Effector CD8-positive, alpha-beta T cell (primary cell): ENCODE measurements around the gene GNAQ.

Source experiments
- DNase-seq: peaks from one replicate; lab custom pipeline; 2025; lab: John Stamatoyannopoulos, UW

GNAQ gene

DNA sequence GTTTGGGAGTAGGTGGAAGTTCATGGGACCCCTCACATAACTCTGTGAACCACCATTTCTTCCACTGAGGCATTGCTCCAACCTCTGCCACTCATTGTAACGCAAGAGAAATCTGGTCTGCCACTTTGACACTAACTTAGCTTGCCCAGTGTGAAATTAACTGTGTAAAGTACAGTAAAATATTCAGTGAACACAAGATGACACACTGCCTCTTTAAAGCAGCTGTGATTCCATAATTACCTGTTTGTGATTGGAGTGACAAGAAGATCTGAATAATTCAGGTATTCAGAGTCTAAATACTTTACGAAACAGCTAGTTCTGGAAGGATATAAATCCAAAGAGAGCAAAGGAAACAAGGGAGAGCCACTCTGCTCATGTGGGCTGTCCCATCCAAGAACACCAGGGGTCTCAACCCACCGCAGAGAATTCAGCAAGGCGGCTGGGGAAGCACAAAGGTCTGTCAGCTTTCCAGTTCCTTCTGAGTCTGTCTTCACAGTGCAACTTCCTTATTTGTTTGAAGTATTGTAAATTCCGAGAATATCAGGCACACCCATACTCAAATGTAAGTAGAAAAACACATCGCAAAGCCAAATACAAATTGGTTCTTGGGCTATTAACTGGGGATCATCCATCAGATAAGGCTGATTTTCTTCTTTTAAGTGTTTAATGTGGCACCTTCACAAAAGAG, 86.9 kb downstream of the GNAQ start:
- DNase-seq, result no peak

DNA sequence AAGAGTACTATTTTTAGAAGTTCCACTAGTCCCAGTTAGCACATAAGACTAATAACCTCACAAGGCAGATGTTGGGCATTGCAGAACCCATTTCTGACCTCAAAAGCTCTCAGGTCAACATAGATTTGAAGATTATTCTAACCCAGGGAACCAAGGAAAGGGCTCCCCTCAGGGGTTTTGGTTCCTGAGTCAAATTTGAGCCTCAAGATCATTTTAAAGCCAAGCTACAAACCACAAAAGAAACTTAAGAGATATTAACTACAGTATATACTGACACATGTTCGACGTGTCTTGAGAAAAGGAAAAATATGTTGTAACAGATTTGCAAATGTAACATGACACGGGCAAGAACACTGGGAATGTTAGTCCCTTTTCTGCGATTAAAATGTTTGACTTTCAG, 88.6 kb downstream of the GNAQ start:
- DNase-seq, result no peak

DNA sequence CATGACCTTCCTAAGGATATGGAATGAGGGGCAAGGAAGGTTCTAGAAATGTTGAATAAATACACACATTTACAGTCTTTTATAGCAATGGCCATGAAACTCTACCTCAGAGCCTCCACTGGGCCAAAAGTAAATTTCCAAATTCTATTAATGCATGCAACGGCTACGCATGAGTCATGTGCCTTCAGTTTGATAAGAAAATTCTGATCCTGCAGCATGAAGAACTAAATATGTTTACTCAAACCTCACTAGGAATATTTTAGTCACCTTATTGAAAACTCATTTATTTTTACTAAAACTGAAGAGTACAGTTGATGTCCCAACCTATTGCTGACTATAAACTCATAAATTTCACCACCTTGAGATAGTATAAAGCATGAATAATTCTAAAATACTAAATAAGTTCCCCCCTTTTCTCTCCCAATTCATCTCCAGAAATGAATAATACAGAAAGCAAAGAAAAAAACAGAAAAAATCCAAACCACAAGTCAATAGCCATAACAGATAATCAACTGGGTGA, 92.4 kb downstream of the GNAQ start:
- no peak for DNase-seq

DNA sequence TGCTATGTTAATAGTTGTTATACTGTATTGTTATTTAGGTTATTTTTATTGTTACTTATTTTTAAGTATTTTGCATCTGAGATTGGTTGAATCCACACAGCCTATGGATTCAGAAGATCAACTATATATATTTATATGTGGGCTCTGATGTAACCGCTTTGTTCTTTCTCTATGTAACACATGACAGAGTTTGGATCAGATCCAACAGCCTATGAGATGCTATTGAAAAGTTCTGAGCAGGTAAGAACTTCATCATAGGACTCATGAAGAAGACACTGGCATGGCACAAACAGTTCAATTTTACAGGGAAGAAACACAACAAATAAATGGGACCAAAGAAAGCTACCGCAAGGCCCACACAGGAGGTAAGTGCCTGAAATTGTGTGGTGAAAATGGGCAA, 93.4 kb downstream of the GNAQ start:
- no peak for DNase-seq

DNA sequence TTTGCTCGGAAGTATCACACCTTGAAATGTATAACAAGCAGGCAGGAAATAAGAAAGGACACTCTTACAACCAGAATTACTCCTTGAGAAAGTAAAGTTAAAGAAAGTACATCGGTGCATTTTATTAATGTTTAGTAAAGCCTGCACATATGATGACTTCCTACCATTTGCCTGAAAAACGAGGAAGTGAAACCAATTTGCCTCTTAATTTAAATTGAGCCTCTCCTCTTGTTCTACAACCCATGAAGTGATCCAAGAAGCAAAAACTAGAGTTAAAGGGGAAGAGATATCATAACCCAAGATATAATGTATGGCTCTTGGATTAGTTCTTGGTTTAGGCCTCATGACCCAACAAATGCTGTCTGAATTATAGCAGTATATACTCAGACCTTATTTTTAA, 95.6 kb downstream of the GNAQ start:
- no peak for DNase-seq

DNA sequence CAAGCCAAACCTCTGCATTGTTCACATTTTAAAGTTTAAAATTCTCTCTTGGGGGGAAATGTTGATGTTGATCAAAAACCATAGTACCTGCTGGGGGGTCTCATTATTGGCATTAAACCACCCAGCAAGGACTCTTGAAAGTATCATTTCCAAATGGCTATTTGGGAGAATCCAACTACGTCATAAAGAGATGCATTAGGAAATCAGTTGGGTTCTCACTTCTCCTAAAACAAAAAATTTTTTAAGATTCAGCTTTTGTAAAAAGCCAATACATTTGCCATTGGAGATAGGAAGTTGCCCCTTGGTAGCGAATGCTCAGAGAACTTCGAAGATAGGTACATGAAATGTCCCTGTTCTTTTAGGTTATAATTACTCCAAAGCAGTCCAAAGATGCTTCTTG, 96.4 kb downstream of the GNAQ start:
- DNase-seq, result no peak

DNA sequence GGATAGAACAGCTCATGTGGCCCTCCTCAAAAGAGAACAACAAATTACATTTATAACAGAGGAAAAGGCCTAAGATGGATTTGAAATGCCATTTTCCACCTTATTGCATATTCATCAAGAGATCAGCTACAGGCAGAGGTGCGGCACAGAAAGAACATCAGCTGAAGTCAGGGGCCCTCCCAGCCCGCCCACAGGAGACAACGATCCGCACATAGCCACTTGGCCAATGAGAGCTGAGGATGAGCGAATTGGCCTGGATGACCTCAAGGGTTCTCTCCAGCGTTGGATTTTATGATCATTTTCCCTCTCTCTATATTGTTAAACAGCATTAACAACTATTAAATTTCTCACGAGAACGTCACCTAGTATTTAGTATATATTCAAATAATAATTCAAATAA, 97.6 kb downstream of the GNAQ start:
- DNase-seq, result no peak

DNA sequence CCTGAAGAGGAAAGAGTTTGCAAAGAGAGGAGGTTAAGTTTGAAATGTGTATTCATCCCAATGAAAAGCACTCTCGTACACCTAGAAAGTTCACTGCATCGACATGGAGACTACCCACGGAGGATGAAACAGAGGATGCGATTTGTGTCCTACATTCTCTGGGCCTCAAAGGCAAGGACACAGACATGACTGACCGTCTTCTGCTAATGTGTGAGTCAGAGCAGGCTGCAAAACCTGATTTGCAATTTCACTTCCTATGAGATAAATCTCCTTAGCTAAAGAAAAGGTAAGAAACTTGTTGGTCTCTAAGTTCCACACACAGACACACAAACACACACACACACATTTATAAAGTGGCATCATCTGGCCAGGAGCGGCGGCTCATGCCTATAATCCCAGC, 98.6 kb downstream of the GNAQ start:
- DNase-seq, result no peak

DNA sequence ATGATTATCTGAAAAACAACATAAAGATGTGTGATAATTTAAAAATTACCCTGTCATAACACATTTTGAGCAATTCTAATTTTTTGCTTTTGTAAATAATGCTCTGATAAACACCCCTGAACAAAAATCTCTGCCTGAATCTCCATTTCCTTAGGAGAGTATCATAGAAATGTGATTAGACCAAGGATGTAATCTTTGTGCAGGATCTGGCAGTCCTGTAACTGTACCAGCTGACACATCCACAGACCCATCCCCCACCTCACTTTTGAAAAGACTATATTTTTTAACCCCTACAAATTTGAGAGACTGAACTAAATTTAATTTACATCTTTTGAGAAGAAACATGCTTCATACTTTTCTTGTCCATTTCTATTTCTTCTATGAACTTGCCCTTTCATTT, 101.7 kb downstream of the GNAQ start:
- no peak for DNase-seq

DNA sequence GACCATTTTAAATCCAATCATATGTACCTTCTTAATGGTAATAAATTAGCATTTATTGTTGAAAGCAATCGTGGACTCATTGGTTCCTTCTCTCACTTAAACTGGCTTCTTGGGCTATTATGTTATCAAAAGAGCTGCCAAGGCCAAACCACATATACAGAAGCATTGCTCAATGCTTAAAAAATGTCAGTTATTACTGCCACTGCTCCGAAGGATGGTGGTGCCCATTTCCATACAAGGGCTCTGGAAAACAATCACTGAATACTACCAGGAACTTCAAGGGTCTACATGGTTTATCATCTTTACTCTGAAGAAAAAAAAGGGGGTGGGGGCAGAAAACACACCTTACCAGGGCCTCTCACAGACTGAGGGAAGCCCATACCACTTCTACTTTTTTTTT, 104.3 kb downstream of the GNAQ start:
- DNase-seq, result no peak

DNA sequence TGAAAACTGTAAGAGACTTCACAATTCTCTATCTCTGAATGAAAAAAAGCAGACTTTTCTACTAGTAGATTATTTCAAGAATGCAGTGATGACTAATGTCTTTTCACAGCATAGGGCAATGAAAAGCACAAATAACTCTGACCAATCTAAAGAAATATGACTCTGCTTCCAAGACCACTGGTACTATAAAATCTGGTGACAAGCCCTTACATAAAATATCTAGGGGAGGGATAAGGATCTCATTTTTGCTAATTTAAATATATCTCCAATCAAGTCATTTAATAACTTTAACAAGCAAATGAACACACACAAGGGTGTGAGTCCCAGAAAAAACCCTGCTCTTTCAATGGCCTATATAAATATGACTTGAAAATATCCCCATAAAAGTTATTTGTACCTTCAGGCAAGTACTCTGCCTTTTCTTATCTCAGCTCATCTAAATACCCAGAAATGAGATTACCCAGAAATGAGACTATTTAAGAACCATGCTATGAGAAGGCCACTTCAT, 105.2 kb downstream of the GNAQ start:
- DNase-seq, result no peak

DNA sequence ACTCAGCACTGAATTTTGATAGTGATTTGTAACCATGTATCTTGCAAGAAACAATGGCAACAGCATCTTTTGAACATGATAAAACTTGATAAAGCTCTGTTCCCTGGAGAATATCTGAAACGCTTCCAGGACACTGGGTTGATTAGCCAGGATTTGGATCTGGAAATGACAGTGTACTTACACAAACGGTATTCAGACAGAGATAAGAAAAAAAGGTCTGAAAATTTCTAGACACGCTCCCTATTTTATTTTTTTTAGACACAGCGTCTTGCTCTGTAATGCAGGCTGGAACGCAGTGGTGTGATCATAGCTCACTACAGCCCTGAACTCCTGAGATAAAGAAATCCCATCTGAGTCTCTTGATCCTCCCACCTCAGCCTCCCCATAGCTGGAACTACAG, 109.0 kb downstream of the GNAQ start:
- no peak for DNase-seq

DNA sequence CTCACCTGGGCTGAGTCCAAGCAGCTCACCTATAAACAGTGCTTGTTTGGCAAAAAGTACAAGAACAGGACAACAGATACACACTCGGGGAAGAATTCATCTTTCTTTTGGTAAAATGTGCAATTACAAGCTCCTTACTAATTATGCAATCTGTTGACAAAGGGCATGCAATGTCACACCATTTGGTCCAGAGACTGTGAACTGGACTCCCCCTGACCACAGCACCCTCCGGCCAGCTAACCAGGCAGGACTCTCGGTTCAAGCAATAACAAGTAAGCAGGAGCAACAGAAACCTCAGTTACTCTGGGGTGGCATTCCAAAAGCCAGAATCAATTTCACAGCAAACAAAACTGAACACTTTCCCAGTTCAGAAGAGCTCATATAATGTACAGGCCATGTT, 113.8 kb downstream of the GNAQ start:
- DNase-seq, result no peak

DNA sequence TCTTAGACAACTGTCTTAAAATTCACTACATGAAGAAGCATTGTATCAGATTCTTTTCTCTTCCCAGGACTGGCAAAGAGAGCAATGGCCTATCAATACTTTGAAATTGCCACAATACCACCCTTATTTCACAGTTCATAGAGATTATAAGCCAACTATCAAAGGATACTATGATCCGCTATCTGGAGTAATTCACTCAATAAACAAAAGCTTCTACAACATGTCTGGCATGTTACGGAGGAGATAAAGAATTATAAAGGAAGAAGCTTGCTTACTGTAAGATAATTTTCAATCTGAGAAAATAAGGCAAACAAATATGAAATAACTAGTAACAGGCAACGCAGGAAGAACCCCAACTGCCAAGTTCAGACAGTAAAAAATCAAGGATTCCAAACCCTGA, 114.8 kb downstream of the GNAQ start:
- DNase-seq, result no peak

DNA sequence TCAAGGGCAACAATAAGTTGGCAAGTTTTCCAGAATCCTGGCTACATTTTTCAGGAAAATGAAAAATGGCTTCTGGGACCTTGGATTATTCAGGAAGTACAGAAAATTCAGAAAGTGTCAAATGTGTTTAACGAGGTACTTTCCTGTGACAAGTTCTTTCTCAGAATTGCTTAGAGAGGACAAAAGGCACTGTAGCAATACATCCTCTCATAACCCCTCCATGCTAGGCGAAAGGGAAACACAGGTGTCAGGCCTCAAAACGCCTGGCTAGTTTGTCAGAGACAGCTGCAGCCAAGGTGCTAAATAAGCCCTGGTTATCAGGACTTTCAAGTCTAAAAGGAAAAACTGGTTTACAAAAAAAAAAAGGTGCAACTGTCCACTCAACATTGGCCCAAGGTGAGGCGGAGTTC, 115.2 kb downstream of the GNAQ start:
- DNase-seq, result no peak

DNA sequence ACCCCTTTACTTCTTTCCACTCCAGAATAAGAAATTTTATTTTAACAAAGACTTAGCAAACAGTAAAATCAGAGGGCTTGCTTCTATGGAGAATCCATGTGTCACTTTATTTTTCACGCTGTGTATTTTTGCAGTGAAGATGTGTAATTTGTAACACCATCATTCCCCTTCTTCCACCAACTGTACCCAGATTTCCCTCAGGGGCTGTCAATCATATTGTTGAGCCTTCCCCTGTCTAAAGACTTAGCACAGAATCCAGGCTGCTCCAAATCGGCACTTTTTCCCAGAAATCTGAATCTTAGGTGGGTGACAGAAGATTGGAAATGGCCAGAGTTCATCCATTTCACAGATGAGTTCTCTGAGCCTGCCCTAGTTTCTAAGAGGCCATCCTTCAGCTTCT, 115.9 kb downstream of the GNAQ start:
- DNase-seq, result no peak

DNA sequence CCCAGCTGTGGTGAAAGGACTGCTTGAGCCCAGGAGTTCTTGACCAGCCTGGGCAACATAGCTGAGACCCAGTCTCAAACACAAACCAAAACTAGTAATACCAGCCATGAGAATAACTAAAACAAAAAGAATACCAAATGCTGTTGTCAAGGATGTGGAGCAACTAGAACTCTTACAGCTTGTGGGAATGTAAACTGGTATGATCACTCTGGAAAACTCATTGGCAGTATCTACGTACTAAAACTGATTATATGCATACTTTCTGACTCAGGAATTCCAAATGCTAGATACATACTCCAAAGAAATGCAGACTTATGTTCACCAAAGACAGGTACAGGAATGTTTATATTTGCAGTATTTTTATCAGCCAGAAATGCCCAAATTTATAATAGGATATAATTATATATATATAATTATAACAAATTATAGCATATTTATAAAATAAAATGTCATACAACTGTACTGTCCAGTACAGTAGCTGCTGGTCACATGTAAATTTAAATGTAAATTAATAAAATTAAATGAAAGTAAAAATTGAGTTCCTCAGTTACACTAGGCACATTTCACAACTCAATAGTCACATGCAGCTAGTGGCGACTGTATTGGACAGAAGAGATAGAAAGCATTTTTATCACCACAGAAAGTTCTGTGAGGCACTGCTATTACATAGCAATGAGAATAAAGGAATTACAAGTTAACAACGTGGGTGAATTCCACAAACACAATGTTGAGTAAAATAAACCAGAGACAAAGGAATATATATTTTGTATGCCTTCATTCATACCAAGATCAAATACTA, 118.5 kb downstream of the GNAQ start:
- DNase-seq, result no peak

DNA sequence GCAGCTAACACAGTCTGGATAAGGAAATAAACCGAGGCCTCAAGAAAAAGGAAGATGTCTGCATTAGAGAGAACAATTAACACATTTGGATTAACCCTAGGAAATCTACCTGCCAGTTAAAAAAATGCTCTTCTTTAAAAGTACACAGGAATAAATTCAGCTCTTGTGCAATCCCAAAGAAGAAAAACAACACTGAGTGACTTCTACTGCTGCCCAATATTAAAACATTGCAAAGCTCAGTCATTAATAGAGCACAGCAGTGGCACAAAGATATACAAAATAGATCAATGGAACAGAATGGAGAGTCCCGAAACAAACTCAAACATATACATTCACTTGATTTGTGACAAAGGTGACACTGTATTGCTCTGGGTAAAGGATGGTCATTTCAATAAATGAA, 119.7 kb downstream of the GNAQ start:
- DNase-seq, result no peak

DNA sequence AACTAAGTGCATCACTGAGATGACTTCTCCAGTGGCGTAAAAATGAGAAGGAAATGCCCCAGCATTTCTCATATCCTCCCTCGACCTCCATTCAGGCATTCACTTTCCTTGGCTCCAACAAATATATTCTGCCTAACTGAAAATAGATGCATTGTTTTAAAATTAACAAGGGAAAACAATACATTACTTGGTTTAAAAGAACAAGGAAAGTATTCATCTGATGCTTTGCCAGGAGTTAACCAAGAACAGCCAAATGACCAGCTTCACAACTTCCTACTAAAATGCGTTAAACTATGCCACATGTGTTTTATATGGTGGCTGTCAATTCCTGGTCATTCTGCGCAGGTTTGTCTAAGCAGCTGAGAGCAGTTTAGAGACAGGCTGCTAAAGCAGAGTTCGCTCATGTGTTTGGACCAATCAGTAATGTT, 121.4 kb downstream of the GNAQ start:
- DNase-seq, result no peak

DNA sequence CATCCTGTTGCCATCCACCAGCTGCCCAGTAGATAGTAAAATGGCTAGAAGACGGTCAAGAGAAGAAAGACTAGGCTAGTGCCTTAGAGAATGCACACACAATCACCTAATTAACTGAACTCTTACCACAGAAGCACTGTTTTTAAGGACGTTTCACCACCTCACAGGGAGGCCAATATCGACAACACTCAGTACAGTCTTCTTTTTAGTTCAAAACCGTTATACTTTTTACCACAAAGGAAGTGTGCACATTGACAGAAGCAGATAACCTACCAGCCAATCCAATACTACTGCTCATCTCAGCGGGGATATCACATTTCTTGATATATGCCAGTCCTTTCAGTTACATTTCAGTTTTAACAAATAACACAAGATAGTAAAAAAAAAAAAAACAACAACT, 122.3 kb downstream of the GNAQ start:
- no peak for DNase-seq

DNA sequence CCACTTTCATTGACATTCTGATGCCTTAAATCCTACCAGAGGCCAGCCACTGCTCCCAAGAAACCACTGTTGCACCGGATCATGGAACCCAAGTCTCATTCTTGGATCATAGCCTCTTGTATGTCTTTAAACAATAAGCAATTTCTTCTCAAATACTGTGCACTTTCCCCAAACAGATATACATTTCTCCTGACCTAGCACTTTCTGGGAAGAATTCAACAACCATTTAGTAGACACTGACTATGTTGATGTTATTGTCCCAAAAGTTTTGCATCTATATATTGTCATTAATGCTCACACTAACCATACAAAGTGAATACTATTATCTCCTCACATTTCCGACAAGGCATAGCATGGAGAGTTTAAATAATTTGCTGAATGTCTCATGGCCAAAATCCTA, 123.3 kb downstream of the GNAQ start:
- no peak for DNase-seq

DNA sequence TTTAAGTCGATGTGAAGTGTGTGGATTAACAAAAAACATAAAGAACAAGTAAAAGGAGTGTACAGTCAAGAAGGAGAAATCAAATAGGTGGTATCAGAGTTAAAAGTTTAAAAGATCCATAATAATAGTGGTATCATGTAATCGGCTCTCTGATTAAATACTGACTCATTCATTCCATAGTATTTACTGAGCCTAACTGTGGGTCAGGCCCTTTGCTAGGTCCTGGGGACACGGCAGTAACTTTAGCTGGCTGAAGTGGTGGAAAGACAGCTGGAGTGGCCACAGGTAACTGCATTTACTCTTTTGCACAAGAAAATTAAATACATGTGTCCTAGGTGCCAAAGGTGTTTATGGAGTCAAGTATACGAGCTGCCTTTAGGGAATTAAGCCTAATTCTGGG, 124.0 kb downstream of the GNAQ start:
- no peak for DNase-seq

DNA sequence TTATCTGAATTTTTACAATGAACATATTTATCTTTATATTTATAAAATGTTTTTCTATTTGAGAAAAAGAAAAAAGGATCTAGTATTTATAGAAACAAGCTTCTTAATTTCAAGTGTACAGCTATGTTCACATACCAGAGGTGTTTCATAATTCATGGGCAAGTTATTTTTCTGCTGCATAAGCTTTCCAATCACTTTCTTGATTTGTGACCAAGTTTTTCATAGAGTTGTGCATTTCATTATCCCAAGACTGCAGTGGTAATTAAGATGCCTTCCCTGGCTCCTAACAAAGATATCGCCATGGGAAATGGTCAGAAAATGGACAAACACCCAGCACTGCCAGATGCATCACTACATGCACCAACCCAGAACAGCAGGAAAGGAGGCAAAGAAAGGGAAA, 124.6 kb downstream of the GNAQ start:
- DNase-seq, result no peak
